Right atrium auricular region (tissue), 2 donors: ENCODE data around the gene ADGRL4. TPM values are rescaled to one million over a fixed set of nuclear protein-coding genes. Genes with fewer than 3 reads are reported as not detected.

Experiments used
- DNase-seq: peaks from one replicate; pipeline ENCODE4 v3.0.0-alpha.2; 2019; ENCODE audit warnings: low spot score
- H3K27ac ChIP-seq, 2 donors: fragments of 200-600 bp; sonication (generic); 1 replicate in 1 of 2; 2 replicates in 1 of 2; pipeline ENCODE4 v1.5.1; 2016 to 2019
- H3K27me3 ChIP-seq, 2 donors: fragments of 200-600 bp; sonication (generic); one replicate each; pipeline versions ENCODE4 v1.5.1 to v1.6.0; 2017 to 2019
- H3K36me3 ChIP-seq: fragments of 200-600 bp; sonication (generic); one replicate; pipeline ENCODE4 v1.5.1; 2016
- H3K4me1 ChIP-seq, 2 donors: fragments of 200-600 bp; sonication (generic); one replicate each; pipeline versions ENCODE4 v1.5.1 to v1.6.0; 2017 to 2019
- H3K4me3 ChIP-seq, 2 donors: fragments of 200-600 bp; sonication (generic); 1 replicate in 1 of 2; 2 replicates in 1 of 2; pipeline ENCODE4 v1.5.1; 2017 to 2019; ENCODE audit warnings: mild to moderate bottlenecking in 1 of 2, moderate library complexity in 1 of 2
- H3K9me3 ChIP-seq, 2 donors: fragments of 200-600 bp; sonication (generic); one replicate each; pipeline ENCODE4 v1.5.1; 2019
- CTCF ChIP-seq, 2 donors: fragments of 200-600 bp; sonication (generic); IDR thresholded peaks; one replicate each; pipeline ENCODE4 v1.5.1; 2019; ENCODE audit warnings: antibody characterized with exemption in 2 of 2
- total RNA-seq, 2 donors: library from RNA; depleted of rRNA; stranded (reverse); fragments of >200 nt; gene quantifications; one replicate each; pipeline ENCODE4 v1.1.0, GENCODE V29; 2016

Gene ADGRL4
- total RNA-seq, 2 donors from 2014 or later, result 15.1 to 28.2 TPM

DNA sequence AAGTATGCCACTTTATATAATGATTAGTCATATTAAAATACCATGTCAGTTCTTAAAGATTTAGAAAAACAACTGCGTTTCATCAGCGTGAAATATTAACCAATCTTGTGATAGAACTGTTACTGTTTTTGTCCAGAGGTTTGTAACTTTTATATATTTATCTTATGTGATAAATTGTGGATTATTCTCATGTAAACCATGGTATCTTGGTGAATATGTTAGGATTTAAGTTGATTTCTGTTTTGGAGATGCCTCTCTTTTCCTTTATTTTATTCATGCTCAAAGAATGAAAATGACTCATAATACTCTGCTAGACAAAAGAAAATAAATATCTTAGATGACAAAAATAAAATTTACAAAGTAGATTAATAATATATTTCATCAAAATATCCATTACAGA, 88.4 kb downstream of the ADGRL4 start:
- no peak overlapping the region for H3K27ac ChIP-seq
- no peaks in the 10 kb centered on the region for H3K27me3 ChIP-seq
- H3K9me3 ChIP-seq, result no peaks in the 10 kb centered on the region
- no peak overlapping the region for H3K4me3 ChIP-seq
- H3K4me1 ChIP-seq, result no peaks in the 10 kb centered on the region
- no peak for TF ChIP-seq CTCF (IDR thresholded peaks at IDR 0.05)
- DNase-seq, result no peak
- H3K36me3 ChIP-seq, result no peaks in the 10 kb centered on the region

DNA sequence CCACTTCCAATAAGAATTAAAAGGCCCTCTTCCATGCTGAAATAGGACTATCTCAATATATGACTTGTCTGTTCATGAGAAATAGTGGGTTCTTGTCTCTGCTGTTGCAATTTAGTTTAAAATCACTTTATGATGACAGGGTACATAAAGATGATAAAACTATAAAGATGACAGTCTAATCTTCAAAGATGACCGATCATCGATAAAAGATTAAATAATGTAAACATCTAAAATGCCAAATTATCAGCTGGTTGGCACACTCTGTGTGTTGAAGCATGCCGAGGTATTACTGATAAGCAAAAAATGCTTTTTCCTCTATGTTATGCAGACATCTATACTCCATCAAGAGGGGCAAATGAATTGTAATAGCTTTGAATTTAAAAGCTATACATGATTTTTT, 89.5 kb downstream of the ADGRL4 start:
- no peak overlapping the region for H3K4me3 ChIP-seq
- no peak for TF ChIP-seq CTCF (IDR thresholded peaks at IDR 0.05)
- no peaks in the 10 kb centered on the region for H3K27me3 ChIP-seq
- no peaks in the 10 kb centered on the region for H3K4me1 ChIP-seq
- H3K36me3 ChIP-seq, result no peaks in the 10 kb centered on the region
- no peak for DNase-seq
- no peak overlapping the region for H3K27ac ChIP-seq
- no peaks in the 10 kb centered on the region for H3K9me3 ChIP-seq

DNA sequence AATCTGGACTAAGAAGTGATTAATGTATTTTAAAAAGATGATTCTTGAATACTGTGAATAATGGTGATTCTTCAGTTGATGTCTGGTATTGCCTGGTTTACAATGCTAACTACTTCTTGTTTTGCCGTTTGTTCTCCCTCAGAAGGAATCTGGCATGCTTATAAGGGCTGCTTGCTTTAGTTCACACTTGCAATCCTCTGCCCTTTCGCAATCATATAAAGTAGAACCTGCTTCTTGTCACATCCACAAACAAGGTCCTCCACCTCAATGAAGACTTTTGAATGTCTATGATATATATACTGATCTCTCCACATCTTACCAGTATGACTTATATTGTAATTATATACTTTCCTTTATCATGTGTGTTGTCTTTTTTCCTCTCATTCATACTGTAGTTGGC, 92.6 kb downstream of the ADGRL4 start:
- Histone ChIP-seq H3K27ac (no peak overlapping the region), H3K4me3 (no peak overlapping the region), H3K36me3 (no peaks in the 10 kb centered on the region), H3K4me1 (no peaks in the 10 kb centered on the region), H3K27me3 (no peaks in the 10 kb centered on the region), H3K9me3 (no peaks in the 10 kb centered on the region)
- TF ChIP-seq CTCF (IDR thresholded peaks at IDR 0.05), result no peak
- DNase-seq, result no peak

GRCh38 chr1:78911956-78912880, 94.3 kb downstream of the ADGRL4 start:
- Histone ChIP-seq H3K36me3 (no peaks in the 10 kb centered on the region), H3K9me3 (no peaks in the 10 kb centered on the region), H3K27ac (no peak overlapping the region), H3K4me3 (no peak overlapping the region), H3K27me3 (no peaks in the 10 kb centered on the region), H3K4me1 (no peaks in the 10 kb centered on the region)
- no peak for DNase-seq
- TF ChIP-seq CTCF (IDR thresholded peaks at IDR 0.05), result no peak

DNA sequence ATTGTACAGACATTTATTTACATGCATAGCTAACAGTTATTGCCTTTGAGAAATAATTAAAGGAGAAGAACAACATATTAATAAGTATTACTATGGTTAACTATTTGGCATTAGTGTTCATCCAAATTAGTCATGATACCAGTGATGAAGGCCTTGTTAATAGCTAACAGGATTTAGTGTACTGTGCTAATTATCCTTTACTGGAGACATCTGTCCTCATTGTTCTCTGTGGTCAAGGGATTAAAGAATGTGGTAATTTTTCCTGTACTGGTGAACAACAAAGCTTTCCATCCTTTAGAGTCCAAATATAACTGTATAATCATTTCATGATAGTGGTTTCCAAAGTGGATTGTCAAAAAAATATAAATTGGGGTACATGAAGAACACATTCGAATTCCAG, 103.9 kb downstream of the ADGRL4 start:
- no peak for TF ChIP-seq CTCF (IDR thresholded peaks at IDR 0.05)

More for the DNA sequence above, 103.9 kb downstream of the ADGRL4 start:
- no peaks in the 10 kb centered on the region for H3K36me3 ChIP-seq
- no peaks in the 10 kb centered on the region for H3K9me3 ChIP-seq
- H3K27me3 ChIP-seq, result no peaks in the 10 kb centered on the region
- H3K4me1 ChIP-seq, result no peaks in the 10 kb centered on the region
- DNase-seq, result no peak
- H3K27ac ChIP-seq, result no peak overlapping the region
- no peak overlapping the region for H3K4me3 ChIP-seq
